Occipital lobe (tissue), 2 donors: ENCODE results near the gene DLG3. TPM values are rescaled to one million over a fixed set of nuclear protein-coding genes. Genes with fewer than 3 reads are reported as not detected.
A peak's percentile ranks its signal among the peaks of the same experiment; 100 is the strongest.
"Not testable (repeated sequence)": the region's sequence is repeated elsewhere in the genome, so short reads cannot be mapped to it uniquely, and the experiment has no call there.

Experiments used
- DNase-seq: peaks from one replicate; lab custom pipeline; 2025; lab: John Stamatoyannopoulos, UW
- total RNA-seq: library from RNA; depleted of rRNA; stranded (reverse); fragments of >200 nt; gene quantifications from one replicate; pipeline ENCODE4 v1.2.3, GENCODE V29; 2014

The DLG3 gene
- total RNA-seq, 1 donor from 2014 or later = 84.1 TPM

DNA sequence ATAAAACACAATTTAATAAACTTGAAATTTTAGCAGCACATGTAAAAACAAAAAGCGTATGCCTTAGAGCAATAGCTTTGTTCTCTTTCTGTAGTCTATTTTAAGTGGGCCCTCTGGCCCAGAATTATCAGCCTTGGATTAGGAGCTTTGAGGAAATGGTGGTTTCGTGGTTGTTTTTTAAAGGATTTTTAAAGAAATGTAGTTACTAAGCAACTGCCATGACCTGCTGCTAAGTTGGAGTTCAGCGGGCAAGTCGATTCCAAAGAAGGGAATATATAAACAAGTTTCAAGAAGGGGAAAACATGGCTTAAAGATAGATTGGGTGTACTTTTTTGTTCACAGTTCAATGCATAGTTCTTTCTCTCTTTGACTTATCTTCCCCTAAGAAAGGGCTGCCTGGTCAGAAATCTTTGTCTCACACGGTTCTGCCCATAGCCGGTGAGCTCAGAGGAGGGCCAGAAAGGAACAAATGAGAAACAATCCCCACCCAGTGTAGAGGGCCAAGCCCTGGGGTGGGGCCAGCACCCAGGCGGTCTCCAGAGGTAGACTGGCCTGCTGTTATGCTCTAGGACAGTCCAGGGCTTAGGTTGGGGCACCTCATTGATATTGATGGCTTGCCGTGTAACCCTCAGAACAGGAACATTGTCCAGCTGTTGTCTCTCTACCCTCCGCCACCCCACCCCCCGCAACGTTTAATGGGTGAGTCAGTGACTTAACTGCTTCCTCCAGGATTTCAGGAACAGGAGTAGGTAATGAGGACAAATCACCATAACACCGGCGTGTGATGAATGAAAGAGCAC is 32.5 kb downstream of the DLG3 start:
- no peak for DNase-seq

DNA sequence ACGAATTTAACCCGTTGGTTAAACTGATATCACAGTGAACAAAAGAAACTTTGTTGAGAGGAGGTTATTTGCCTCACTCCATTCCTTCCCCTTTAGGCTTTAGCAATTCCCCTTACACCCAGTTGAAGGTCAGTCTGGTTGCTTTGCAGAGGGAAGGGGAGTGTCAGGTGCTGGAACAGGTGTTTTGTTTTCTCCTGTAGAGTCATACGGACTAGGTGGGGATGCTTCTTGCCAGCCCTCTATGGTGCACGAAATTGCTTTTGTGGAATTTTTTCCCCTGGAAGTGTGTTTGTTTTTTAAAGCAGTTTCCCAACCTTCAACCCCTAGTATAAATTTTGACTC is 33.1 kb downstream of the DLG3 start:
- no peak for DNase-seq

DNA sequence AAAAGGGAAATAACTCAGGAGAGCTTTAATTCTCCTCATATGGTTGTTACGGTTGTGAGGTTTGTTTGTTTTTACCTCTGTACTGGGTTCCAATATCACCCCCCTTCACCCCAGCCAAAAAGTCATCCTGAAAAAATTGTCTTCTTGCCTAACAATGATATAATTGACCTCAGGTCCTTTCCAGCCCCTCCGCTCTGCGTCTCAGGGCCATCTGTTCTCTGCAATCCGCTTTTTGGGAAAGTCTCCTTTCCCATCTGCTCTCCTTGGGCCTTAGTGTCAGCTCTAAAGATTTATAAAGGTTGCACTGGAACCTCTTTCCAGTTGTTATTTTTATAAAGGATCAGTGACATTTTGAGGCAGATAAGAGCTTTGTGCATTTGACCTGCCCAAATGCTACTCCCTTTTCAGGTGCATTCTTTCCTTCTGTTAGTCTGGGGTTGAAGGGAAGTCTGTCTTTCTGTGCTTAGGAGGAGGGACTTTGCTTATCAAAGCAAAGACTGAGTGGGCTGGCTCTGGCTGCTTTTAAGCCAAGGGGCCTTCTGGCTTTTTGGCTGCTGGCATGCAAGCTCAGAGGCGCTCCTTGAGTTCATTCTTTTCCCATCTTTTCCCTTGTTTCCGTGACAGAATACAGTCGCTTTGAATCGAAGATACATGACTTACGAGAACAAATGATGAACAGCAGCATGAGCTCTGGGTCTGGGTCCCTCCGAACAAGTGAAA is 34.1 kb downstream of the DLG3 start:
- DNase-seq = no peak

DNA sequence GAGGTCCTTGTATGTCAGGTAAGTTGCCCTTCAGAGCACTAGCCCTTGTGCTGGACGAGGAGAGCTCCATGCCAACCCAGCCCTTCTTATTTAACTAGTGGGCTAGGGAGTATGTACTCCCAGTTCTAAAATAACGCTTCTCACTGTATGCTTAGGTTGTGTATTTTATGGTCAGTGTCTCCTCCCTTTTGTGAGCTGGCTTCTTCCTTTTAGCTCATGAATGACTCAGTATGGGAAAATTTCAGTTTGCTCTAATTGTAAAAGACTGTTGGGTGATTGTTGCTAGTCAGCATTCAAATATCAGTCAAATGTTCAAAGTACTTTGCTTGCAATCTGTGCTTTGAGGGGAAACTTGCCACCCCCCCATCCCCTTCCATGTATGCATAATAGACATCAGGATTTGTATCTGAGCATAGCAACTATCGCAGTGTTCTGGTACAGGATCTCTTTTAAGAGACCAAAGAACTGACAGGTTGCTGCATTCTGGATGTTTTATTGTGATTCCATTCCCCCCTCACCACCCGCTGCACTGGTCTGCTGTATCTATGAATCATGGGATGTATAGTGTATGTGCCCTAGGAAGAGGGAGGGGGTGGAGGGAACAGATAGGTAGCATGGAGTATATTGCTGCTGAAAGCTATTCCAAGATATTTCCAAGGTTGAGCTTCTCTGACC is 34.7 kb downstream of the DLG3 start:
- no peak for DNase-seq

DNA sequence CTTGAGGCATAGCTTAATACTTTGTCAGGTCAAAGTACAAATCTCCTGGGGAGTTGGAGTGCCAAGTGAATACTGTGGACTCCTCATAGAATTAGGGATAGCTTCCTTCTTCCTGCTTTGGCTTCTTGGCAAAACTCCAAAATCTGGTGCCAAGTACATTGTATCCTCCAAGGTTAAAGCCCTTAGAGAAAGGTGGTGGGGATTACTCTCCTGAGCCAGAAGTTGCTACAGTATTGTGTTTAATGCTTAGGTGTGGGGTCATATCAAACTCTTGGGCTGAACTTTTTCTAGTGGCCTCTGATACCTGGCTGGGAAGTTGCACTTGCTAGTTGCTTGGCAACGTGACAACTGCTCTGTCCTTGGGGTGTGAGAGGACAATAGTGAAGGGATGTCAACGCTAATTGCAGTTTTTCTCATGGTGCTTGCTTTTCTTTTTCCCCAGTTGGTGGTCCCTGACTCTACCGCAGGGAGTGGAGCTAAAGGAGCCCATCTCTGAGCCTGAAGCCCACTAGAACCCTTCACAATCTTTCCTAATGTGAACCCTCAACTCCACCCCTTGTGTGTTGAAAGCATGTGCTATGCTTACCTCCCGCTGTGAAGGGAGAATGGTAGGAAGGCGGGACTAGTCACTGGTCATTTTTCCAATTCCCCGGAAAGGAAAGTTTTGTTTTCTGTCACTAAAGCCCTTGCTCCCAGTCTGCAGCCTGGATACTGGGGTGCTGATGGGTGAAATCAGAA is 35.5 kb downstream of the DLG3 start:
- DNase-seq = no peak

DNA sequence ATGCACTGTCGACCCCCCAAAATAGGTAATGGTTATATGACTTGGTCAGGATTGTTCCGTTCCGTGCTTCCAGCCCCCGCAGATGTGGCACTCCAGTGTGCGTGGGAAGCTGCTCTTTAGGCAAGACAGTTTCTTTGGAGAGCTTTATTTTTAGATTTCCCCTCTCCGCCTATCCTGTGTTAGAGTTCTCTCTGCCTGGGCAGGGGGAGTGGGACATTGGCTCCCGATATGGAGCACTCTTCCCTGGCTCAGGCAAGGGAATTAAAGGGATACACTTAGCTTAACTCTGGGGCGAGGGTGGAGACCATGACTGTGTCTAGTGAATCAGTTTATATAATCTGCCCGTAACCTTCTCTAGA is 36.0 kb downstream of the DLG3 start:
- DNase-seq = peak; percentile 24

DNA sequence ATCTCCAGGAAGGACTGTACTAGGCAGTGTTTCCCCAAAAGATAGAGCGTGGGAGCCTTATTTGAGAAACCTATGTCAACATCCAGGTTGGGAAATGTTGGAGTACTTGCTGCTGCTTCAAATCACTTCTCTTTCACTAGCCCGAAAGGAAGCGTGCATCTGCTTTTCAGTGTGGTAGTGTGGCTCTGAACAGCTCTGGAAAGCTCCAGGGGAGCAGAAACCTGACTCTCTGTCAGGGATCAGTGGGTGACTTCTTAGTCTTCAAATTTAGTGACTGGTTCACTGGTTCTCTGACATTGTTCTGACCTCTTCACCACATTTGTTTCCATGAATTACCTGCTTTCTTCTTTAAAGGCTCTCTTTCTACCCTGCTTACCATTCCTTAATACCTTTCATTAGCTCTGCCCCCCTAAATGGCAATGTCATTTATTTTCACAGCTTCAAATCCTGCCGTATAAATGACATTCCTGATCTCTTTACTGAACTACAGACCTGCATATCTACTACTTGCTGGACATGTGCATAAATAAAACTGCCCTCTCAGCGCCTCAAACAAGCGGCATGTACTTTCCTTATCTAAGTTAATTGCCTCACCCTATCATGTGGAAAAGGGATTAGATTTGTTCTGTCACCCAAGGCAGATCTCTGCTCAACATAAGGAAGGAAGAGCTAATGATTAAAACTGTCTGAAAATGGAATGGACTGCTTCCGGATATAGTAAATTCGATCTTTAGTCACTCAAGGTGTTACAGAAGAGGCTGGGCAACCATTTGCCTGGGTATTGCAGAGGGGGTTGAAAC is 37.0 kb downstream of the DLG3 start:
- DNase-seq = no peak

DNA sequence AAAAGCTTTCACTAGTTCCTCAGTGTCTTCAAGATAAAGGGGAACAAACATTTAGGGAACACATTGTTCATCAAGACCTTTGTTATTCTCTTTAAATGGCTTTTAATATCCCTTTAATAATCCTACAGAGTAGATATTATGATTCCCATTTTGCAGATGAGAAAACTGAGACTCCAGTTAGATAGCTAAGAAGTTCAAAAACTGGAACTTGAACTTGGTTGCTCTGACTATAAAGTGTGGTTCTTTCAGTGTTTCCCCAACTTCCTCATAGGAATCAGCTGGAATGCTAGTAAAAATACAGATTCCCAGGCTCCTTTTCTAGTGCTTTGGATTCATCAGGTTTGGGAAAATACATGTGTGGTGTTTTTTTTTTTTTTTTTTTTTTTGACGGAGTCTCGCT is 37.7 kb downstream of the DLG3 start:
- no peak for DNase-seq

DNA sequence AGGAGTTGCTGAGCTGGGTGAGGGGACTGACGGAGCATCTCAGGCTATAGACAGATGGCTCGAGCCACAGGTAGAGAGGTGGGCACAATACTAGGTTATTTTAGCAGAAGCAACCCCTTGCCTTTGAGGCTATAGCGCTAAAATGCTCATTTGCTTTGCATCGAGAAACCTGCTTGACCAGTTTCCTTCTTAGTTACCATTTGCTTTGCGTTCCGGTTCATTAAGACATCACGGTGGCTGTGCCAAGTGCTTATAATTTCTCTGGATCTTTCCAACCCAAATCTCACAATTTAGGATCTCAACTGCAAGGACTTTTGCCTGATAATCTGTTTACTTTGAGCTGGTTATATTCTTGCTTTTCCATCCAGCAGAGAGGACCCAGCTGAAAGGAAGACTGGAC is 40.8 kb downstream of the DLG3 start:
- DNase-seq = no peak

DNA sequence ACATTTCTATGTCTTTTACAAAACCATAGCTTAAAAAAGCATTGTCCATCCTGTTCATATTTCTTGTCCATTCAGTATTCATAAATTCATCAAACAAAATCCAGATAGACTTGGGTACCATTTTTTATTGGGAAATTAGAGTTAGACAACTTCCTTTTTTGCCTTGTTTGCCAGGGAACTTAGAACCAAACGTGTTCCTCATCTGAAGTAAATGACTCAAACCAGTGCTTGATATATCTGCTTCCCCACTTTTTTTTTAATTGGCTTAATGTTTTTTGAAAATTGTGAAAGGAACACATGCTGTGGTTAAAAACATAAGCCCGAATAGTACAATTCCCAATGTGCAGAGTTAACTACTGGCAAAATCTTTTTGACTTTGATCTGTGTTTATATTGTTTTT is 44.2 kb downstream of the DLG3 start:
- DNase-seq = no peak

DNA sequence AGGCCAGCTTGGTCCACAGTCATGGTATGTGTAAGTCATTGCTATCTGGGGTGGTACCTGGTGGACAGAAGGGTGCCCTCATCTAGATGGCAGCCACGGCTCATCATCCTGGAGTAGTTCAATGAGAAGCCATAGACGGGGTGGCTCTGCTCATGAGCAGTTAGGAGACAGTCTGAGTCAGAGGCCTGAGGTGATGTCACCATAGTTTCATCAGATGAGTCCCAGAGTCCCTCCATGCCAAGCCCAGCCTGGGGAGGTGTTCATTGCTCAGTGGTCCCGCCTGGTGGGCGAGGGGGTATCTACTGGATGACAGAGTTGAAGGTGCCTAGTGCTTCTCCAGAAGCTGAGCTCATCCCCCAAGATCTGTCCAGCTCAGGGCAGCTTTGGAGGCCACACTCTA is 49.8 kb downstream of the DLG3 start:
- DNase-seq = no peak

DNA sequence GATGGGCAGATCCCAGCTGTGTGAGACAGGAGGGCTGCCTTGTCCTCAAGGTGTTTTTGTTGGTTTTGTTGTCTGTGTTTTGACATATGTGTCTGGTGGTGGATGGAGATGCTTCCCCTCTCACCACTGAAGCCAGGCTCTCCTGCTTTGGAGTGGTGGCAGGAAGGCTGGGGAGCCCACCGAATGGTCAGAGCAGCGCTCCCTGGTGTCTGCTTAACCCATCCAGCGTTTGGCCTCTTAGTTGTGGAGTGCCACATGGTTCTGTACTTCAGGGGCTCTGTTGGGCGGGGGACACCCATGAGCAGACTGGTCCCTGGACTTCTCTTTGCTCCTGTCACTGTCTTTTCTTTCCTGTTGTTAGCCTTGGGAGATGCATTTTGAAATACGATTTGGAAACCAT is 51.9 kb downstream of the DLG3 start:
- no peak for DNase-seq

DNA sequence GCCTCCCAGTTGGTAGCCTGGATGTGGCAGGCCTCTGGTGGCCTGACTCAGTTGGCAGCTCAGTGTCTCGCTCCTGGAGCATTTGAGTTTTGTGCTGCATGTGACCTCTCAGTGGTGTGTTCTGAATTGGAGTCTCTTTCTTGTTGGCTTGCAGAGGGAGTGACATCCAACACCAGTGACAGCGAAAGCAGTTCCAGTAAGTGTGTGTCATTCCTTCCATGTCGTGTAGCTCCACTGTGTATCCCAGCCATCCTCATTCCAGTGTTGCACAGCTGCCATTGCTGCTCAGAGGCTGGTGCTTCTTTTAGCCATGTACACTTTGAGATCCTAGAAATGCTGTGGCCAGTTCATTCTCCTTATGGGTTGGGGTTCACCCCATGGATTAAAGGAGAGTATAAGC is 52.4 kb downstream of the DLG3 start:
- DNase-seq = no peak

DNA sequence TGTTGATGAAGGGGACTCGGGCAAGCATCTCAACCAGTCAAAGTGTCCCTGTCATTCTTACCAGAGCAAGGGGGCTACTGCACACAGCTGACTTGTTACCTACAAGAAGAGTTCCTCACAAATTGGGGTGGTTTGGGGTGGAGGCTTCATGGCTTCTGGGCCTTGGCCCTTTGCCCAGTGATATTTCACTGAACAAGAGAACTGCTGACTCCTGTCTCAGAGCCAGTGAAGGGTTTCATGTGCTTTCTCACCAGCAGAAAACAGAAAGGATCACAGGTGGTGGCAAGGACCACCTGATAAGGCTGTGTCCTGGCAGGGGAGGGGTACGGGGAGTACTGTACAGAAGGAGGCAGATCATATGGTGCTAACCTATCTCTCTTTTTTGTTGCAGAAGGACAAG is 53.5 kb downstream of the DLG3 start:
- DNase-seq = no peak

DNA sequence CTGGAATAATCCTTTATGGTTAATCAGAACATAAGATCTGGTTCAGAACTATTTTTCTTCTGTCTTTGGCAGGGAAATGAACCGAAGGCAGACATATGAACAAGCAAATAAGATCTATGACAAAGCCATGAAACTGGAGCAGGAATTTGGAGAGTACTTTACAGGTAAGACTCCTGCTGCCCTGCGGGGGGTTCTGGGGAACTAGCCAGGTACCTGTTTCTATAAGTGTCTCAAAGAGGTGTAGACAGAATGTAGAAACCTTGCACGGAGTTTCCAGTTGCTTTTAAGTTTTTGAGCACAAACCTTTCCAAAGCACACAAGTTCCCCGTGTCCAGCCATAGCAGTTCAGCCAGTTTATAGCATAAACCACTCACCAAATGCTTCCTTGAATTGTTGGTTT is 56.2 kb downstream of the DLG3 start:
- DNase-seq = no peak

DNA sequence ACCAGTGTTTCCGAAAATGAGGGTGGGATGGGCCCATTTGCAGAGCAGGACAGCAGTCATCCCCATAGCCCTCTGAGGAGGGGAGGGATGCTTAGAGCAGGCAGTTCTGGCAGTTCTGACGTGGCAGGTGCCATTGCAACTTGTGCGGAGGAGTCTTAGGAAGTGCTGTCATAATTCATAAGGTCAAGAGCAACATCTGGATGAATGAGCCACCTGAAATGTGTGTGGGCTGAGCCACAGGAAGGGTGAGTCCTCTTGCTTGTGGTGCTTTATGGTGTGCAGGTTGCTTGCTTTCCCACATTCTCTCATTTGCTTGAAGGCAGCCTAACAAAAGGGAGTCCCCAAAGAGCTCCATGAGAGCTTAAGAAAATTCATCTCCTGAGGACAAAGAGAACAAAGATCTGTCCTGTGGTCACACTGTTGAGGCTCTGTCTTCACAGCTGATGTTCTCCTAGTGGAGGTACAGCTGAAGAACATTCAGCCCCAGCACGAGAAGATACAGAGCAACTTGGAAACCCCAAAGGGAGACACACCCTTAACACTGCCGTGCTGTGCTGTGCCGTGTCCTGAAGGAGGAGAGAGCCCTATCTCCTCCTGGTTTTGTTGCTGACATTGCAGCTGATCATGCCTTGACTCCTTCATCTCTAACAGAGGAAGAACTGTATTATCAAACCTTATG is 60.3 kb downstream of the DLG3 start:
- no peak for DNase-seq

DNA sequence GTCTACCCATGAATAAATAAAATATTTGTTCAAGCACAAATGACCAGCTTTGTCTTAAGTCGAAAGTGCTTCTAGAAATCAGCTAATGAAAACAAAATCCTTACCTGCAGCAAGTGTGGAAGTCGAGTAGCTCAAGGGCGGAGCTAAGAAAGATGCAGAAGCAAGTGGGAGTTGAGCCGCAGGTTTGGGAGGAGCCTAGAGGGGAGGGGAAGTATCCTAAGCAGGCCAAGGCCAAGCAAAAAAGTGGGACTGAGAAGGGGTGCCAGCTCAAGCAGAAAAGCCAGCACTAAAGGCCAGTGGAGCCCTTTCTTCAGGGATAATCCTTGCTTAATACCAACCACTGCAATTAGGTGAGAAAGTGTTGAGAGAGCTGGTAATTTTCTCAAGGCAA is 60.8 kb downstream of the DLG3 start:
- no peak for DNase-seq

DNA sequence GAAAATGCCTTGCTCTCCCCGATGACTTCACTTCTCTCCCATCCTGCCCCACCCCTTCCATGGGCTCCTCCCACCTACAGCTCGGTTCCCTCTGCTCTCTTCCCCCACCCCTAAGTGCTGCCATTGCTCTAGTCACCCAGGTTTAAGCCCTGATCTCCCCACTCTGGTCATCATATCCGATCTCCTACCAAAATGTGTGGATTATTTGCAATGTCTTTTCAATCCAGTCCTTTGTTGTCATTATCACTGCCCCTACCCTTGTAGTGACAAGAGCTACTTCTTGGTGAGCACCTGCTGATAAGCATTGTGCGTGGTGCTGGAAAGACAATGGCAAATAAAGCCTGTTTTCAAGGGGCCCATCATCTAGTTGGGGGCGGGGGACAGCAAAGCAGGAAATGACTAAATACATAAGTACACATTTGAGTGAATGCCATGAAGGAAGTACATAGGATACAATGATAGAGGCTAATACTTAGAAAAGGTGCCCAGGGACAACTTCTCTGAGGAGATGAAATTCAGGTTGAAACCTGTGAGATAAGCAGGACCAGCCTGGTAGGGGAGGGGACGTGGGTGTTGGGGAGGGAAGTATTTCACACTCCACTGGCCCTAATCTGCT is 63.8 kb downstream of the DLG3 start:
- DNase-seq = no peak

DNA sequence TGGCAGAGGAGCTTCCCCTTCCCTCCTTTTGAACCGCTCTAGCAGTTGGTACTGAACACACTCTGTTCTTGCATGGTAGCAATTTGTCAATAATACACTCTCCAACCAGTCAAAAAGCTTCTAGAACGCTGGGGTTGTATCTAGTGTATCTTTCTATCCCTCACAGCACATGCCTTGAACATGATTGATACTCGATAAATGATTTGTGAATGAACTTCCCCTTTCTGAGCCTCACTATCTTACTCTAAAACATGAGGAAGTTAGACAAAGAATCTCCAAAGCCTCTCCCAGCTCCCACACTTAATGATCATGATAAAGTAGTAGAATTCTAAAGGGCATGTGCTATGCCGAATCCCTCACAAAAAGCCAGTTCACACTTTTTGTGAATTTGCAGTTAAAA is 64.4 kb downstream of the DLG3 start:
- no peak for DNase-seq

DNA sequence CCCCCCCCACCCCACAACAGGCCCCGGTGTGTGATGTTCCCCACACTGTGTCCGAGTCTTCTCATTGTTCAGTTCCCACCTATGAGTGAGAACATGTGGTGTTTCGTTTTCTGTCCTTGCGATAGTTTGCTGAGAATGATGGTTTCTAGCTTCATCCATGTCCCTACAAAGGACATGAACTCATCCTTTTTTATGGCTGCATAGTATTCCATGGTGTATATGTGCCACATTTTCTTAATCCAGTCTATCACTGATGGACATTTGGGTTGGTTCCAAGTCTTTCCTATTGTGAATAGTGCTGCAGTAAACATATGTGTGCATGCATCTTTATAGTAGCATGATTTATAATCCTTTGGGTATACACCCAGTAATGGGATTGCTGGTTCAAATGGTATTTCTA is 70.6 kb downstream of the DLG3 start:
- DNase-seq = not testable (repeated sequence)
